Fibroblast of lung (primary cell): ENCODE results near the gene SYCE3. TPM values are rescaled to one million over a fixed set of nuclear protein-coding genes. Genes with fewer than 3 reads are reported as not detected.

Experiments
- DNase-seq, 2 donors: peaks; one replicate each; pipeline versions ENCODE4 v3.0.0 to v3.0.0-alpha.2; 2010; ENCODE audit warnings: low read depth in 2 of 2
- H2AFZ ChIP-seq: 2 replicates; pipeline ENCODE4 v1.5.1; 2012; ENCODE audit warnings: low read length, control low read depth, inconsistent platforms
- H3K27ac ChIP-seq: 2 replicates; pipeline ENCODE4 v1.5.1; 2011; ENCODE audit warnings: low read length, control low read depth; ENCODE audit not compliant: insufficient read depth
- H3K27me3 ChIP-seq: 2 replicates; pipeline ENCODE4 v1.5.1; 2011; ENCODE audit warnings: mild to moderate bottlenecking, low read length; ENCODE audit not compliant: control insufficient read depth, insufficient read depth
- H3K36me3 ChIP-seq: 2 replicates; pipeline ENCODE4 v1.5.1; 2011; ENCODE audit warnings: low read length; ENCODE audit not compliant: control insufficient read depth, insufficient read depth
- H3K4me1 ChIP-seq: 2 replicates; pipeline ENCODE4 v1.5.1; 2011; ENCODE audit warnings: low read length; ENCODE audit not compliant: control insufficient read depth, insufficient read depth; ENCODE audit errors: extremely low read depth
- H3K4me2 ChIP-seq: 2 replicates; pipeline ENCODE4 v1.5.1; 2011; ENCODE audit warnings: low read length, control low read depth; ENCODE audit not compliant: insufficient read depth; ENCODE audit errors: extremely low read depth
- H3K4me3 ChIP-seq, 4 experiments: fragments of 200-600 bp in 1 of 4; sonication (generic) in 1 of 4; replicated peaks in 1 of 4; 2 replicates each; pipeline ENCODE4 v1.5.1; 2011 to 2016; ENCODE audit warnings: low read length in 4 of 4, low read depth in 3 of 4, mild to moderate bottlenecking in 3 of 4, control low read depth in 2 of 4, inconsistent platforms in 1 of 4, mixed read lengths in 1 of 4; ENCODE audit not compliant: insufficient read depth in 1 of 4; ENCODE audit errors: control extremely low read depth in 1 of 4
- H3K79me2 ChIP-seq: 2 replicates; pipeline ENCODE4 v1.5.1; 2012; ENCODE audit warnings: mild to moderate bottlenecking, low read length, inconsistent platforms; ENCODE audit not compliant: control insufficient read depth, insufficient read depth
- H3K9ac ChIP-seq: 2 replicates; pipeline ENCODE4 v1.5.1; 2011; ENCODE audit warnings: mild to moderate bottlenecking, low read length, control low read depth; ENCODE audit not compliant: insufficient read depth
- H3K9me3 ChIP-seq: 2 replicates; pipeline ENCODE4 v1.5.1; 2012; ENCODE audit warnings: low read depth, low read length; ENCODE audit not compliant: control insufficient read depth, insufficient read depth
- H4K20me1 ChIP-seq: 2 replicates; pipeline ENCODE4 v1.5.1; 2011; ENCODE audit warnings: low read length; ENCODE audit not compliant: control insufficient read depth, insufficient read depth; ENCODE audit errors: extremely low read depth
- EZH2 ChIP-seq: IDR thresholded peaks from 2 replicates; pipeline ENCODE4 v1.5.1; 2012; ENCODE audit warnings: low read length, control low read depth, mild to moderate bottlenecking; ENCODE audit errors: missing control alignments
- polyA plus RNA-seq, 2 donors: library from polyadenylated mRNA; depleted of rRNA in 1 of 2; stranded (reverse) in 1 of 2; unstranded in 1 of 2; fragments of >200 nt; gene quantifications; 2 replicates each; pipeline ENCODE4 v1.2.1, GENCODE V29; 2011 to 2012; ENCODE audit warnings: missing spikeins in 1 of 2
- total RNA-seq: library from RNA; depleted of rRNA; stranded (reverse); fragments of >200 nt; gene quantifications from 2 replicates; pipeline ENCODE4 v1.2.1, GENCODE V29; 2014
- TF ChIP-seq, protein P1 (sequence below), 2 donors: IDR thresholded peaks in 1 of 2; conservative IDR thresholded peaks in 1 of 2; 1 replicate in 1 of 2; 2 replicates in 1 of 2; pipeline ENCODE4 v1.5.1; 2011 to 2012; ENCODE audit warnings: low read length in 2 of 2, control low read depth in 1 of 2, inconsistent platforms in 1 of 2, low read depth in 1 of 2, mild to moderate bottlenecking in 1 of 2

The SYCE3 gene
- total and polyA plus RNA-seq, 2 donors (not counting 1 experiment from before 2014, with no cell fraction given), result 0.33 TPM; not detected in 1

DNA sequence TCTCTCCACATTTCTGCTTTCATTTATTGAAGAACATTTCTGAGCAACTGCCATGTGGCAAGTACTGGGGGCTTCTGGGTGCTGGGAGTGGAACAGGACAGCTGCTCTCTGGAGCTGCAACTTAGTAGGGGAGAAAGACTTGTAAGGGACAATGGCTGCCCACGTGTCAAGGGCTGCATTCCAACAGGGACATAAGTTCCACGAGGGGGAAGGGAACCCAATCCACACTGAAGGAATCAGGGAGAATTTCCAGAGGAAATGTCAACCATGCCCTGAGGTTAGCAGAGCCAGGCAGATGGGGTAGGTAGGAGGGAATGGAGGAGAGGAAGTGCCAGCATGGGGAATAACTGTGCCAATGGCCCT, 39.6 kb upstream of the SYCE3 start:
- TF ChIP-seq EZH2, result peak; percentile 32
- TF ChIP-seq, protein P1, sequence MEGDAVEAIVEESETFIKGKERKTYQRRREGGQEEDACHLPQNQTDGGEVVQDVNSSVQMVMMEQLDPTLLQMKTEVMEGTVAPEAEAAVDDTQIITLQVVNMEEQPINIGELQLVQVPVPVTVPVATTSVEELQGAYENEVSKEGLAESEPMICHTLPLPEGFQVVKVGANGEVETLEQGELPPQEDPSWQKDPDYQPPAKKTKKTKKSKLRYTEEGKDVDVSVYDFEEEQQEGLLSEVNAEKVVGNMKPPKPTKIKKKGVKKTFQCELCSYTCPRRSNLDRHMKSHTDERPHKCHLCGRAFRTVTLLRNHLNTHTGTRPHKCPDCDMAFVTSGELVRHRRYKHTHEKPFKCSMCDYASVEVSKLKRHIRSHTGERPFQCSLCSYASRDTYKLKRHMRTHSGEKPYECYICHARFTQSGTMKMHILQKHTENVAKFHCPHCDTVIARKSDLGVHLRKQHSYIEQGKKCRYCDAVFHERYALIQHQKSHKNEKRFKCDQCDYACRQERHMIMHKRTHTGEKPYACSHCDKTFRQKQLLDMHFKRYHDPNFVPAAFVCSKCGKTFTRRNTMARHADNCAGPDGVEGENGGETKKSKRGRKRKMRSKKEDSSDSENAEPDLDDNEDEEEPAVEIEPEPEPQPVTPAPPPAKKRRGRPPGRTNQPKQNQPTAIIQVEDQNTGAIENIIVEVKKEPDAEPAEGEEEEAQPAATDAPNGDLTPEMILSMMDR (conservative IDR thresholded peaks at IDR 0.05 in 1 of 2, IDR thresholded peaks at IDR 0.05 in 1 of 2; ENCODE audit: low read depth in 1 of 2, low read length in 2 of 2), result no peak
- H2AFZ ChIP-seq, result no peak overlapping the region
- no peak overlapping the region for H3K4me3 ChIP-seq
- no peak overlapping the region for H3K4me2 ChIP-seq
- H3K9ac ChIP-seq, result no peak overlapping the region
- H3K79me2 ChIP-seq, result no peaks in the 10 kb centered on the region
- H4K20me1 ChIP-seq, result no peaks in the 10 kb centered on the region
- no peaks in the 10 kb centered on the region for H3K36me3 ChIP-seq
- DNase-seq, result no peak
- H3K27ac ChIP-seq, result no peak overlapping the region
- H3K9me3 ChIP-seq, result no peaks in the 10 kb centered on the region
- no peaks in the 10 kb centered on the region for H3K4me1 ChIP-seq
- peaks cover 25% of the 10 kb centered on the region for H3K27me3 ChIP-seq

- DNase-seq, result no peak
- TF ChIP-seq, protein P1 (conservative IDR thresholded peaks at IDR 0.05 in 1 of 2, IDR thresholded peaks at IDR 0.05 in 1 of 2; ENCODE audit: low read depth in 1 of 2, low read length in 2 of 2), result no peak
- TF ChIP-seq EZH2, result no peak
- Histone ChIP-seq H3K27me3 (peaks cover 25% of the 10 kb centered on the region), H3K27ac (no peak overlapping the region), H3K4me3 (no peak overlapping the region), H2AFZ (no peak overlapping the region), H3K9ac (no peak overlapping the region), H3K4me1 (no peaks in the 10 kb centered on the region), H3K79me2 (no peaks in the 10 kb centered on the region), H3K9me3 (no peaks in the 10 kb centered on the region), H3K36me3 (no peaks in the 10 kb centered on the region), H3K4me2 (no peak overlapping the region), H4K20me1 (no peaks in the 10 kb centered on the region)
These were observed 39.1 kb upstream of the SYCE3 start for GRCh38 chr22:50601669-50602337.

DNA sequence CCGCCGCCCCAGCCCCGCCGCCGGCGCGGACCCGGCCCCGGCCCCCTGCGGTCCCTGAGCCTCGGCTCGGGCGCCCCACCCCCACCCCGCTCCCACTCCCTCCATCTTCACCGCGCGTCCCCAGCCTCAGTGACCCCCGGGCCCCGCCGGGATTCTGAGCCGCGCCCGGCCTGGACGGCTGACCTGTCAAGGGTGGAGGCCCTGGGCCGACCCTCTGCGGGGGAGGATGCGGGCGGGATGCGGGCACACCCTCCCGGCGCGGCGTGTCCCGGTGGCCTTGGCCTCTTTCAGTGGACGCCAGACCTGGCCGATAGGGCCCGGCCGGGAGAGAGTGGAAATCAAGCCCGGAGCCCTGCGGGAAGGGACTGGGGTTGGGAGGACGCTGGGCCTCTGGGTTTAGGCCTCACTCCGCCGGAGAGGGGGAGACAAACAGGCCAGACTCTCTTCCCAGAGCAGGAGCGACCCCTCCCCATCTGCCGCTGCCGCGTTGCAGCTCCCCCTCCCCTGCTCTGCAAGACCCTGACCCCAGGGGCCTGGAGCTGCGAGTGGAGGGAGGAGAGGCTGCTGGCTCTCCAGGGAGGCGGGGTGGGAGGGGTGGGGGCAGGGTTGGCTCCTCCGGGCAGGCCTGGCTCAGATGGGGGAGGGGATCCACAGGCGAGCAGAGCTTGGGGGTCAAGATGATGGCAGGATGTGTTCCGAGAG, 38.4 kb upstream of the SYCE3 start:
- no peak overlapping the region for H3K4me3 ChIP-seq
- no peak overlapping the region for H3K4me2 ChIP-seq
- no peaks in the 10 kb centered on the region for H3K4me1 ChIP-seq
- H2AFZ ChIP-seq, result no peak overlapping the region
- H3K79me2 ChIP-seq, result no peaks in the 10 kb centered on the region
- H3K27me3 ChIP-seq, result peaks cover 25% of the 10 kb centered on the region
- DNase-seq, result no peak
- no peaks in the 10 kb centered on the region for H4K20me1 ChIP-seq
- no peak overlapping the region for H3K27ac ChIP-seq
- H3K36me3 ChIP-seq, result no peaks in the 10 kb centered on the region
- H3K9ac ChIP-seq, result no peak overlapping the region
- TF ChIP-seq, protein P1 (conservative IDR thresholded peaks at IDR 0.05 in 1 of 2, IDR thresholded peaks at IDR 0.05 in 1 of 2; ENCODE audit: low read depth in 1 of 2, low read length in 2 of 2), result no peak
- TF ChIP-seq EZH2, result no peak
- no peaks in the 10 kb centered on the region for H3K9me3 ChIP-seq
